HepG2 (cell line): Measurements from ENCODE around the gene CHCHD6. TPM values are rescaled to one million over a fixed set of nuclear protein-coding genes. Genes with fewer than 3 reads are reported as not detected.

Experiments used
- ATAC-seq: fragments of 200-7000 bp; cut with Tn5 transposase; 3 replicates; pipeline ENCODE4 v1.9.1; 2020; ENCODE audit warnings: mild to moderate bottlenecking, moderate library complexity
- BruUV-seq: library from RNA; stranded (reverse); fragments of 400-500 nt; replicated peaks from 2 replicates; lab custom pipeline; 2021; lab: Mats Ljungman, UMichigan
- CTCF ChIA-PET: fragments of 300-600 bp; formaldehyde crosslinking; extraction: SDS; loops from one replicate; lab custom pipeline; 2021; ENCODE audit warnings: low total read pairs, inconsistent platforms, low intra/inter-chr PET ratio; lab: Yijun Ruan, JAX
- POLR2A ChIA-PET: fragments of 350-600 bp; sonication (Branson Sonifier 250); formaldehyde crosslinking; loops from one replicate; lab custom pipeline; 2020; ENCODE audit warnings: antibody characterized with exemption, inconsistent platforms; lab: Yijun Ruan, JAX
- DNase-seq: peaks from one replicate; pipeline ENCODE4 v3.0.0-alpha.2; 2015; ENCODE audit warnings: low spot score
- FAIRE-seq: peaks from 3 replicates; lab custom pipeline; 2011; peaks lifted over from hg19 to GRCh38; lab: Jason Lieb, UNC
- H2AFZ ChIP-seq: one replicate; pipeline ENCODE4 v1.6.1; 2011; ENCODE audit warnings: low read length, inconsistent platforms
- H3K27ac ChIP-seq: fragments of 300-600 bp; 3 replicates; pipeline ENCODE4 v1.8.0; 2011; ENCODE audit warnings: mixed run types, mild to moderate bottlenecking, mixed read lengths, low read length, inconsistent platforms; ENCODE audit not compliant: insufficient read depth; ENCODE audit errors: extremely low read length
- H3K27me3 ChIP-seq, 2 experiments: fragments of 200-600 bp in 1 of 2; 2 replicates in 1 of 2; 3 replicates in 1 of 2; pipeline versions ENCODE4 v1.6.0 to v1.8.0; 2011; ENCODE audit warnings: low read length in 2 of 2, mild to moderate bottlenecking in 2 of 2, moderate library complexity in 2 of 2, inconsistent platforms in 1 of 2; ENCODE audit not compliant: insufficient read depth in 2 of 2, control insufficient read depth in 1 of 2
- H3K36me3 ChIP-seq, 2 experiments: fragments of 200-600 bp in 1 of 2; replicated peaks in 1 of 2; 2 replicates in 1 of 2; 3 replicates in 1 of 2; pipeline versions ENCODE4 v1.5.1 to v1.8.0; 2011; ENCODE audit warnings: low read length in 2 of 2, inconsistent platforms in 1 of 2; ENCODE audit not compliant: insufficient read depth in 2 of 2, control insufficient read depth in 1 of 2
- H3K4me1 ChIP-seq: 2 replicates; pipeline ENCODE4 v1.5.1; 2012; ENCODE audit warnings: low read length, inconsistent platforms; ENCODE audit not compliant: insufficient read depth
- H3K4me2 ChIP-seq: 2 replicates; pipeline ENCODE4 v1.6.0; 2011; ENCODE audit warnings: low read depth, low read length, inconsistent platforms
- H3K4me3 ChIP-seq, 3 experiments: fragments of 200-600 bp in 1 of 3; sonication (generic), shearing (Covaris generic) in 1 of 3; replicated peaks in 1 of 3; 2 replicates each; pipeline ENCODE4 v1.5.1; 2011 to 2016; ENCODE audit warnings: low read length in 3 of 3, inconsistent platforms in 2 of 3, low read depth in 2 of 3, mild to moderate bottlenecking in 2 of 3, control low read depth in 1 of 3, mixed read lengths in 1 of 3; ENCODE audit not compliant: insufficient read depth in 1 of 3
- H3K79me2 ChIP-seq: one replicate; pipeline ENCODE4 v1.6.1; 2011; ENCODE audit warnings: low read length, inconsistent platforms; ENCODE audit not compliant: insufficient read depth
- H3K9ac ChIP-seq: 2 replicates; pipeline ENCODE4 v1.6.0; 2011; ENCODE audit warnings: mild to moderate bottlenecking, low read depth, low read length, inconsistent platforms; ENCODE audit not compliant: insufficient read depth
- H3K9me3 ChIP-seq: 2 replicates; pipeline ENCODE4 v1.5.1; 2012; ENCODE audit warnings: mild to moderate bottlenecking, low read length
- H4K20me1 ChIP-seq: 2 replicates; pipeline ENCODE4 v1.6.0; 2011; ENCODE audit warnings: inconsistent platforms, mild to moderate bottlenecking, low read length, moderate library complexity; ENCODE audit not compliant: insufficient read depth
- BRD4 ChIP-seq: sonication (generic); formaldehyde crosslinking; IDR thresholded peaks from 2 replicates; pipeline ENCODE4 v1.4.0; 2020; ENCODE audit warnings: missing genetic modification reagents
- CCAR2 ChIP-seq: fragments of 200-400 bp; formaldehyde crosslinking; optimal IDR thresholded peaks from 2 replicates; pipeline ENCODE3; 2018; ENCODE audit warnings: low read depth, mild to moderate bottlenecking, low read length, moderate library complexity
- MTA1 ChIP-seq: sonication (generic); formaldehyde crosslinking; IDR thresholded peaks from 2 replicates; pipeline ENCODE4 v1.4.0; 2020; ENCODE audit warnings: missing genetic modification reagents, mild to moderate bottlenecking, borderline replicate concordance
- NR2F1 ChIP-seq, 2 experiments: fragments of 450-650 bp in 1 of 2; formaldehyde crosslinking in 1 of 2; IDR thresholded peaks; 2 replicates each; pipeline versions ENCODE4 v1.5.0 to v1.6.1; 2016 to 2020; ENCODE audit warnings: mild to moderate bottlenecking in 1 of 2, missing compliant biosample characterization in 1 of 2, missing genetic modification reagents in 1 of 2, moderate library complexity in 1 of 2
- POGZ ChIP-seq: sonication (generic); formaldehyde crosslinking; IDR thresholded peaks from 2 replicates; pipeline ENCODE4 v1.4.0; 2020; ENCODE audit warnings: mild to moderate bottlenecking, missing genetic modification reagents
- THAP11 ChIP-seq: IDR thresholded peaks from 2 replicates; pipeline ENCODE4 v1.6.1; 2016; ENCODE audit warnings: missing biosample characterization, missing genetic modification reagents
- ZBTB7A ChIP-seq: sonication (generic); formaldehyde crosslinking; IDR thresholded peaks from 2 replicates; pipeline ENCODE4 v1.8.0; 2022; ENCODE audit warnings: mild to moderate bottlenecking, missing genetic modification reagents
- ZNF660 ChIP-seq: sonication (generic); formaldehyde crosslinking; IDR thresholded peaks from 2 replicates; pipeline ENCODE4 v1.5.1; 2020; ENCODE audit warnings: mild to moderate bottlenecking, low read depth, missing genetic modification reagents, borderline replicate concordance
- WGBS: methylation state at CpG from one replicate; pipeline ENCODE4 v1.1.6; 2017; ENCODE audit warnings: low lambda C conversion rate; 5-methylcytosine and 5-hydroxymethylcytosine counted together
- in situ Hi-C: cut with HindIII; loops from 2 replicates; pipeline ENCODE4 v1.10.0; 2017; ENCODE audit warnings: low pct_unique_long_range_greater_than_20kb; ENCODE audit not compliant: extremely low pct_ligation_motif_present
- intact Hi-C: fragments of 100-400 bp; cut with micrococcal nuclease; formaldehyde crosslinking; loops from one replicate; pipeline ENCODE4 v1.10.0; 2022; ENCODE audit not compliant: unreplicated experiment
- polyA plus RNA-seq, 8 experiments: library from polyadenylated mRNA; depleted of rRNA in 3 of 8; stranded (reverse) in 7 of 8; unstranded in 1 of 8; fragments of >200 nt; fragmentation: Illumina TruSeq in 4 of 8; extraction: Trizol in 4 of 8; gene quantifications; 2 replicates each; pipeline versions ENCODE4 v1.2.1 to v1.2.3, GENCODE V29; 2011 to 2016; ENCODE audit warnings: low read depth in 4 of 8, missing spikeins in 1 of 8, mixed read lengths in 1 of 8; ENCODE audit not compliant: insufficient read depth in 1 of 8
- total RNA-seq, 5 experiments: library from RNA; depleted of rRNA; stranded (reverse); fragments of >200 nt; fragmentation: Illumina TruSeq; extraction: Trizol; gene quantifications; 2 replicates each; pipeline ENCODE4 v1.2.3, GENCODE V29; 2016; ENCODE audit warnings: low read depth in 1 of 5
- TF ChIP-seq, protein P1 (sequence below), 2 experiments: fragments of 450-650 bp in 1 of 2; sonication (generic) in 1 of 2; formaldehyde crosslinking; IDR thresholded peaks; 2 replicates each; pipeline versions ENCODE4 v1.5.0 to v1.8.0; 2020 to 2022; ENCODE audit warnings: mild to moderate bottlenecking in 1 of 2, missing genetic modification reagents in 1 of 2
- TF ChIP-seq, protein P2 (sequence below): IDR thresholded peaks from 2 replicates; pipeline ENCODE4 v1.6.1; 2016; ENCODE audit warnings: mild to moderate bottlenecking, missing biosample characterization, missing genetic modification reagents
- TF ChIP-seq, protein P3 (sequence below): sonication (generic); formaldehyde crosslinking; IDR thresholded peaks from 2 replicates; pipeline ENCODE4 v1.5.1; 2020; ENCODE audit warnings: mild to moderate bottlenecking, moderate library complexity, missing genetic modification reagents
- TF ChIP-seq, protein P4 (sequence below): IDR thresholded peaks from 2 replicates; pipeline ENCODE4 v1.6.1; 2016; ENCODE audit warnings: missing compliant biosample characterization, missing genetic modification reagents, borderline replicate concordance

CHCHD6 gene
- total and polyA plus RNA-seq, 2 of the 13 experiments (the other 11 are each of a cell fraction or from before 2014, with no cell fraction given), result 20.3 to 20.8 TPM

DNA sequence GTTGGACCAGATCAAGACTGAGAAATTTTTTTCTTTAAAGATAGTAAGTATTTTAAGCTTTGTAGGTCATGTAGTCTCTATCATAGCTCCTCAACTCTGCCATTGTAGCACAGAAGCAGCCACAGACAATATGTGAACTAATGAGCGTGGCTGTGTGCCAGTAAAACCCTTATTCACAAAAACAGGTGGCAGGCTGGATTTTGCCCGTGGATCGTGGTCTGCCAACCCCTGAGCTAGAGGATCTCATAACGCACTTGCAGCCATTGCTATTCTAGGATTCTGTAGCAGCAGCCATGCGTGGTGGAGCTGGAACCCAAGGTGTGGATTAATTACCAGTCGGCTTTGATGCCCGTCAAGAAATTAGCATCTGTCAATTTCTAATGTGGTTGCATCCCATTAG lies 210.2 kb downstream of the CHCHD6 start:
- Histone ChIP-seq H3K4me3 (no peak overlapping the region), H3K9me3 (no peaks in the 10 kb centered on the region), H4K20me1 (no peaks in the 10 kb centered on the region), H3K4me1 (no peaks in the 10 kb centered on the region), H3K4me2 (no peak overlapping the region), H3K36me3 (peaks cover 0 to 4% of the 10 kb centered on the region in 2 experiments; a peak in 1 of 5 replicates), H3K9ac (no peak overlapping the region), H2AFZ (no peak overlapping the region), H3K27me3 (no peaks in the 10 kb centered on the region), H3K79me2 (no peaks in the 10 kb centered on the region), H3K27ac (no peak overlapping the region)
- WGBS, result 88% methylated on average over 7 of the region's 7 CpGs
- intact Hi-C loops (no loop called here), in situ Hi-C loops (no loop called here)
- ChIA-PET CTCF (no interaction called here), POLR2A (no interaction called here)
- BruUV-seq, result no TSS peak
- ATAC-seq (no peak), FAIRE-seq (no peak), DNase-seq (no peak)
- TF ChIP-seq, protein P1, sequence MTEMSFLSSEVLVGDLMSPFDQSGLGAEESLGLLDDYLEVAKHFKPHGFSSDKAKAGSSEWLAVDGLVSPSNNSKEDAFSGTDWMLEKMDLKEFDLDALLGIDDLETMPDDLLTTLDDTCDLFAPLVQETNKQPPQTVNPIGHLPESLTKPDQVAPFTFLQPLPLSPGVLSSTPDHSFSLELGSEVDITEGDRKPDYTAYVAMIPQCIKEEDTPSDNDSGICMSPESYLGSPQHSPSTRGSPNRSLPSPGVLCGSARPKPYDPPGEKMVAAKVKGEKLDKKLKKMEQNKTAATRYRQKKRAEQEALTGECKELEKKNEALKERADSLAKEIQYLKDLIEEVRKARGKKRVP (CRISPR knock-in tag; IDR thresholded peaks at IDR 0.05), result no peak
- TF ChIP-seq NR2F1 (CRISPR knock-in tag; IDR thresholded peaks at IDR 0.05), result no peak
- TF ChIP-seq ZNF660 (CRISPR knock-in tag), result no peak
- TF ChIP-seq, protein P2, sequence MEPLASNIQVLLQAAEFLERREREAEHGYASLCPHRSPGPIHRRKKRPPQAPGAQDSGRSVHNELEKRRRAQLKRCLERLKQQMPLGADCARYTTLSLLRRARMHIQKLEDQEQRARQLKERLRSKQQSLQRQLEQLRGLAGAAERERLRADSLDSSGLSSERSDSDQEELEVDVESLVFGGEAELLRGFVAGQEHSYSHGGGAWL (CRISPR knock-in tag), result no peak
- TF ChIP-seq, protein P3, sequence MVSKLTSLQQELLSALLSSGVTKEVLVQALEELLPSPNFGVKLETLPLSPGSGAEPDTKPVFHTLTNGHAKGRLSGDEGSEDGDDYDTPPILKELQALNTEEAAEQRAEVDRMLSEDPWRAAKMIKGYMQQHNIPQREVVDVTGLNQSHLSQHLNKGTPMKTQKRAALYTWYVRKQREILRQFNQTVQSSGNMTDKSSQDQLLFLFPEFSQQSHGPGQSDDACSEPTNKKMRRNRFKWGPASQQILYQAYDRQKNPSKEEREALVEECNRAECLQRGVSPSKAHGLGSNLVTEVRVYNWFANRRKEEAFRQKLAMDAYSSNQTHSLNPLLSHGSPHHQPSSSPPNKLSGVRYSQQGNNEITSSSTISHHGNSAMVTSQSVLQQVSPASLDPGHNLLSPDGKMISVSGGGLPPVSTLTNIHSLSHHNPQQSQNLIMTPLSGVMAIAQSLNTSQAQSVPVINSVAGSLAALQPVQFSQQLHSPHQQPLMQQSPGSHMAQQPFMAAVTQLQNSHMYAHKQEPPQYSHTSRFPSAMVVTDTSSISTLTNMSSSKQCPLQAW (CRISPR knock-in tag), result no peak
- TF ChIP-seq, protein P4, sequence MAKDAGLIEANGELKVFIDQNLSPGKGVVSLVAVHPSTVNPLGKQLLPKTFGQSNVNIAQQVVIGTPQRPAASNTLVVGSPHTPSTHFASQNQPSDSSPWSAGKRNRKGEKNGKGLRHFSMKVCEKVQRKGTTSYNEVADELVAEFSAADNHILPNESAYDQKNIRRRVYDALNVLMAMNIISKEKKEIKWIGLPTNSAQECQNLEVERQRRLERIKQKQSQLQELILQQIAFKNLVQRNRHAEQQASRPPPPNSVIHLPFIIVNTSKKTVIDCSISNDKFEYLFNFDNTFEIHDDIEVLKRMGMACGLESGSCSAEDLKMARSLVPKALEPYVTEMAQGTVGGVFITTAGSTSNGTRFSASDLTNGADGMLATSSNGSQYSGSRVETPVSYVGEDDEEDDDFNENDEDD (CRISPR knock-in tag), result no peak
- no peak for TF ChIP-seq POGZ (CRISPR knock-in tag)
- no peak for TF ChIP-seq CCAR2
- TF ChIP-seq THAP11 (CRISPR knock-in tag), result no peak
- TF ChIP-seq ZBTB7A (CRISPR knock-in tag), result no peak
- TF ChIP-seq MTA1 (CRISPR knock-in tag), result no peak
- no peak for TF ChIP-seq BRD4 (CRISPR knock-in tag)
- TF ChIP-seq, all 625 proteins: peak for 0
